ENCODE data around the gene RAB11FIP4. TPM values are rescaled to one million over a fixed set of nuclear protein-coding genes. Genes with fewer than 3 reads are reported as not detected.

The RAB11FIP4 gene
- total RNA-seq, 1 donor, result 0.09 TPM

DNA sequence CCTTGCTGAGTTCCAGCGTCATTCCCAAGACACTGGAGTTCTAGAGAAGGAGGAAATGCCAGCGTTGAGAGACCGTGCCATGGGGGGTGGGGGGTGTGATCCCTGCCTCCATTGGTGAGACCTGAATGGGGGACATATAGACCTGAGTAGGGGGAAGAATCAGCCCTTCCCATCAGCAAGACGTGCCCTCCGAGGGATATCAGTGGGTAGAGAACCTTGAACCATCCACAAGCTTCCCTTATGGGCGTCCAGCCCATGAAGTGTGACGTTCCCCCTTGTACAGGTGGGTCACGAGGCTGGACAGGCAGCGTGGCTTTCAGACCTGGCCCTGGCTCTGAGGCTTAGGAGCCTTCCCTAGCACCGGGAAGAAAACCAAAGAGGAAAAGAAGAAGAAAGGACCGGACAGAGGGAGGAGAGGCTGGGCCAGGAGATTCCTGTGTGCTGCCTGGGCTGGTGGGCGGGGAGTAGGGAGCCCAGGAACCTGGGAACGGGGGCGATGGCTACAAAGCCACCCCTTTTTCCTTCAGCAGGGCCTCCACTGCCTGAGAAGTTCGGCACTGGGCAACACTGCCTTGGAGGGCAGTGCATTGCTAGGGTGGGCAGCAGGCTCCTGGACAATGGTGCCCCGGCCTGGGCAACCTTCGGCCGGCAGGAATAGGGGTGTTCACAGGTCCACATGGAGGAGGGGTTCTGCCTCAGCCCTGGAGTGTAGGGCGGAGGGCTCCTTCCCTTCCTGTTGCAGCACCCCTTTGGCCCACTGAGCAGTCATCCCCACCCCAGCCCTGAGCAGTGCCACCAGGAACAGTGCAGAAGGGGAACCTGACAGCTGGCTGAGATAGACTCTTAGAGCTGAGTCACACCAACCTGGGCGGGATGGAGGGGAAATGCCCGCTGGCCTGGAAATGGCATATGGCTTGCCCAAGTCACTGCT, 7.2 kb downstream of the RAB11FIP4 start:
- TF ChIP-seq, protein P1, sequence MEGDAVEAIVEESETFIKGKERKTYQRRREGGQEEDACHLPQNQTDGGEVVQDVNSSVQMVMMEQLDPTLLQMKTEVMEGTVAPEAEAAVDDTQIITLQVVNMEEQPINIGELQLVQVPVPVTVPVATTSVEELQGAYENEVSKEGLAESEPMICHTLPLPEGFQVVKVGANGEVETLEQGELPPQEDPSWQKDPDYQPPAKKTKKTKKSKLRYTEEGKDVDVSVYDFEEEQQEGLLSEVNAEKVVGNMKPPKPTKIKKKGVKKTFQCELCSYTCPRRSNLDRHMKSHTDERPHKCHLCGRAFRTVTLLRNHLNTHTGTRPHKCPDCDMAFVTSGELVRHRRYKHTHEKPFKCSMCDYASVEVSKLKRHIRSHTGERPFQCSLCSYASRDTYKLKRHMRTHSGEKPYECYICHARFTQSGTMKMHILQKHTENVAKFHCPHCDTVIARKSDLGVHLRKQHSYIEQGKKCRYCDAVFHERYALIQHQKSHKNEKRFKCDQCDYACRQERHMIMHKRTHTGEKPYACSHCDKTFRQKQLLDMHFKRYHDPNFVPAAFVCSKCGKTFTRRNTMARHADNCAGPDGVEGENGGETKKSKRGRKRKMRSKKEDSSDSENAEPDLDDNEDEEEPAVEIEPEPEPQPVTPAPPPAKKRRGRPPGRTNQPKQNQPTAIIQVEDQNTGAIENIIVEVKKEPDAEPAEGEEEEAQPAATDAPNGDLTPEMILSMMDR (IDR thresholded peaks at IDR 0.05; ENCODE audit: insufficient read depth, low read length), result no peak
- no peak overlapping the region for H3K4me3 ChIP-seq (ENCODE audit: low read depth, low read length)
- DNase-seq (ENCODE audit: low read depth), result no peak

DNA sequence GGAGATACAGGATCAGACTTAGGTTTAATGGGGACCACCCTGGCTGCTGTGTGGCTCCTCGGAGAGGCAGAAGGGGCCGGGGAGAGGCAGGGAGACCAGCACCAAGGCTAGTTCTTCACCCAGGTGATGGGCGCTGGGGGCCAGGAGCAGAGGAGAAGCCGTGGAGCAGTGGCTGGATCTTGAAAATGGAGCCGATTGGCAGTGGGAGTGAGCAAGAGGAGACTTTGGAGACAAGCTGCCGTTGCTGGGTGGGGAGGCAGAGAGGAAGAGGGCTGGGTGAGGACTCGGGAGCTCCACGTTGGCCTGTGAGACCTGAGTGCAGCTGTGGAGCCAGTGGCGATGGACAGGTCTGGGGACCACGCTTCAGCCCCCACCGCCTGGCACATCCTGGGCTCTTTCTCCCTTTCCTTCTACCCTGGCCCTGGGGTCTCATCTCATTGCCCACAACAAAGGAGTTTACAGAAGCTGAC, 9.0 kb downstream of the RAB11FIP4 start:
- no peak overlapping the region for H3K4me3 ChIP-seq (ENCODE audit: low read depth, low read length)
- DNase-seq (ENCODE audit: low read depth), result no peak
- TF ChIP-seq, protein P1 (IDR thresholded peaks at IDR 0.05; ENCODE audit: insufficient read depth, low read length), result no peak

DNA sequence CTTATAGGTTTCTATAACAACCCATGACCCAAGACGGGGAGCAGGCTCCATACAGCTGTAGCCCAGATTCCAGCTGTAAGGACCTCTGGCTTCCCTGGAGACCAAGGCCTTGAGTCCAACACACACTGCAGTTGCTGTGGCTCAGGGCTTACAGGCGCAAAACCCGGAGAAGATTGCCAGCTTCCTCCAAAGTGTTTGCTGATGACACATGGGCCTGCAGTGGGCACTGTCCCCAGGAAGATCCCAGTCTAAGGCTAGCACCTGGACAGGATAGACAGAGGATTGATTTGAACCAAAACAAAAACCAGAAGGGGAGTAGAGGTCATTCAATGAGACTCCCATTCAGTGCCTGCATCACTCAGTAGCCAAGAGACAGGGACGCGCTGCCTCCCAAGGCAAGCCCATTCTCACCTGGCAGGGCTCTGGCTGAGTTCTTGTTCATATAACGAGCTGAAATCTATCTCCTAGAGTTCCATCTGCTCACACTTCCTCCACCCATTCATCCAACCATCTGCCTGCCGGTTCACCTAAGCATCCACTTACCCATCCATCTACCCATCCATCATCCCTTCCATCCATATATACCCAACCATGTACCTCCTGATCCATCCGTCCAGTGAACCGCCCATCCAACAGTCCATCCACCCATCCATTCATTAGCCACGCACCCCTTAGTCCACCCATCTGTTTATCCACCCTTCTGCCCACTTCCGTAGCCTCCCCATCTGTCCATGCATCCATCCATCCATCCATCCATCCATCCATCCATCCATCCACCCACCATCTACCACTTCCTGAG, 10.2 kb downstream of the RAB11FIP4 start:
- DNase-seq (ENCODE audit: low read depth), result no peak
- TF ChIP-seq, protein P1 (IDR thresholded peaks at IDR 0.05; ENCODE audit: insufficient read depth, low read length), result no peak
- H3K4me3 ChIP-seq (ENCODE audit: low read depth, low read length), result no peak overlapping the region

DNA sequence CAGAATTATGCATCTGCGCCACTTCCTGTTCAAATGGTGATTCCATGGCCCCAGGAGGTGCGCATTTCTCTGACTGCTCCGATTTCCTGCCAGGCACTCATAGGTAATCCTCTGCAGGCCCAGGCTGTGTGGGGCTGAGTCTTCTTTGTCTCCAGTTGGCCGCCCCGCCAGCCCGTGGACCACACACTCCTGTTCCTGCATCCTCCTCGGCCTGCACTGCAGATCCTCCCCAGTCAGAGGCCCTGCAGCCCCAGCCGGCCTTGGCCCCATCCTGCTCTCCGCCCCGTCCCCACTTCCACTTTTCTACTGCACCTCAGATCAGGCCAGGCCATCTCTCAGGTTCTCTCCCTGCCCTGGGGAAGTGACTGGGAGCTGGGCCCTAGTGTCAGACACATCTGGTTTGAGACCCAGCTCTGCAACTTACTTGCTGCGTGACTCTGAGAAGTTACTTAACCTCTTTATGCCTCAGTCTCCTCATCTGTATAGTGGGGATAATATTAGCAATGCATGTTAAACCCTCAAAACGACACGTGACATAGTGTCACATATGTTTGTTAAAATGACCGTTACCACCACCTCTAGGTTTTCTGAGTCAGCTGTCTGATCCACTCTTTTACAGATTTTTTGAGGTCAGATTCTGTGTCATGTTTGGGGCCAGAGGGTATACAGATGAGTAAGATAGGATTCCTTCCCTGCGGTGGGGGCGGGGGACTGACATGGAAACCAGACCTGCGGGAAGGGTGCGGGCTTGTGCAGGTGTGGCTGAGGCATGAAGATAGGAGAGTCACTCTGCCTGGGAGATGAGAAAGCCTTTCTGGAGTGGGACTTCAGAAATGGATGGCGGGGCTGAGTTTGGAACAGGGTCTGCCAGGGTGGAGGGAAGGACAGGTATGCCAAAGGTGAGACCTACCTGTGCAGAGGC, 12.8 kb downstream of the RAB11FIP4 start:
- DNase-seq (ENCODE audit: low read depth), result no peak
- TF ChIP-seq, protein P1 (IDR thresholded peaks at IDR 0.05; ENCODE audit: insufficient read depth, low read length), result no peak
- H3K4me3 ChIP-seq (ENCODE audit: low read depth, low read length), result no peak overlapping the region

DNA sequence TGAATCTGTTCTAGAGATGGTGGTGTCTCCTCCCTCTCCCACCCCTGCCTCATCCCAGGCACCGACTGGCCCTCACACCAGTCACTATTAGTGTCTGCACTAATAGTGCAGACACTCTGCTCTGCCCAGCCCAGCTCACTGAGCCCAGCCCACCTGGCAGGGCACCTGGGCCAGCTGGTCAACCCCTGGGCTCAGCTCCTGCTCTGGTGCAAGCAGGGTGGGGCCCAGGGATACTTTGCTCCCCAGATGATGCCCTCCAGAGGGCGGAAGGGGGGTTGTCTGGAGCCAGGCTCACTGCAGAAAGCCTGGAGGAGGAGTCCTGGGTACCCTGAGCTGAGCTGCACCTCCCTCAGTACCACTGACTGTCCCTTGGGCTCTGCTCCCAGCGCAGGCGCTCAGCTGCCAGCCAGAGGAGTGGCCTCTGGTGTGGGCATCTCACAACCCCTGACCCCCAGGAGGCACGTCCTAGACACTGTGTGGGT, 14.5 kb downstream of the RAB11FIP4 start:
- DNase-seq (ENCODE audit: low read depth), result no peak
- TF ChIP-seq, protein P1 (IDR thresholded peaks at IDR 0.05; ENCODE audit: insufficient read depth, low read length), result no peak
- no peak overlapping the region for H3K4me3 ChIP-seq (ENCODE audit: low read depth, low read length)

DNA sequence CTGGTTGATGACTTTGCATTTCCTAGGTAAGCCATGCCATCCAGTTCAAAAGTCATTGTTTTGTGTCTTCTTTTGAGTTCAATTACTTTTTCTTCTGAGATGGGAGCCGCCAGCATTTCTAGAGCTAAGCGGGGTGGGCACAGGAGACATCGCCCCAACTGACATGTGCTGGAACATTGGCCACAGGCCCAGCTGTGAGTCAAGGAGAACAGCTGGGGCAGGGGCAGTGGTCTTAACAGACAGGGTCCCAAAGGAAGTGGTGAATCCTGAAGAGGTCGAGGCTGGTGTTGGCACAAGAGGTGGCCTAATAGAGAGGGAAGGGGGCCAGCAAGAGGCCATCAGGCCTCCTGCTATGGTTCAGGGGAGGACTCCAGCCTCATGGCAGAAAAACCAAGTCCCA, 17.1 kb downstream of the RAB11FIP4 start:
- DNase-seq (ENCODE audit: low read depth), result no peak
- H3K4me3 ChIP-seq (ENCODE audit: low read depth, low read length), result no peak overlapping the region
- TF ChIP-seq, protein P1 (IDR thresholded peaks at IDR 0.05; ENCODE audit: insufficient read depth, low read length), result no peak

All from fibroblast of the aortic adventitia (primary cell).